C4-2B (cell line): ENCODE measurements around the gene TBC1D22A.

Experiments used
- ZFX ChIP-seq: fragments of 450-650 bp; IDR thresholded peaks from 2 replicates; pipeline ENCODE4 v1.6.1; 2017
- TF ChIP-seq, protein P1 (sequence below): fragments of 450-650 bp; conservative IDR thresholded peaks from 2 replicates; pipeline ENCODE4 v1.5.1; 2017; ENCODE audit warnings: mild to moderate bottlenecking

DNA sequence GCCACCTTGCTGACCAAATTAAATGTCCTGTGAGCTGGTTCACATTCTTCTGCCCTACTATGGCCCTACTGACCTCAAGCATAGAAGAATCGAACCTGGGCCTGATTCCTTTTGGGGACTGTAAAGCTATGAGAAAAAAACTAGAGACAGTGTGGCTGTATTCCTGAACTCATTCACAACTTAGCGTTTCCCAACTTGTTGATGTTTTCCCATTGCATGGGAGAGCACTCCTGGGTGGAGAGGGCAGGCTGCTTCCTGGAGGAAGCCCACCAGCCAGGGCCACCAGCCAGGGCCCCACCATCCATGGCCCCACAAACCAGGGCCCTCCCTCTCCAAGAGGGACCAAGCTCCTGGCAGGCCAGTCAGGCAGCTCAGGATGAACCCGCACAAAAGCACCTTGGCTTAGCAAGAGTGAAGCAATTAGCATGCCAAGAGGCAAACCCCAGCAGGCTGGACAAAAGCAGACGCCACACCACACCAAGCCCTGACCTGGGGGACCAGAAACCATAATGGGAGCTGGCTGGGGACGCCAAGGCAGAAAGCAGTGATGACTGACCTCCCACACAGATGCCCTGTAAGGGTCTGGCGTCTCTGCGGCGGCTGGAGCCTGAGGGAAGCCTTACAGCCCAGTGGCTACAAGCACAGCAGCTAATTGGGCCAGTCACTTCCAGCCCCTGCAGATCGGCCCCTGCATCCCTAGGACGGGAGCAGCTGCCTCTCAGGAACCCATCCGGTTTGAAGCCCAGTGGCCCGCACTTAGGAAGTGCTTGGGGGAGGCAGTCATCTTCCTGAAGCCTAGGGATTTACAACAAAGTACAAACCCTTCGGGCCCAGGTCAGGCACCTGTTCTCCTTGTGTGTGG lies 26.5 kb upstream of the TBC1D22A start:
- TF ChIP-seq, protein P1, sequence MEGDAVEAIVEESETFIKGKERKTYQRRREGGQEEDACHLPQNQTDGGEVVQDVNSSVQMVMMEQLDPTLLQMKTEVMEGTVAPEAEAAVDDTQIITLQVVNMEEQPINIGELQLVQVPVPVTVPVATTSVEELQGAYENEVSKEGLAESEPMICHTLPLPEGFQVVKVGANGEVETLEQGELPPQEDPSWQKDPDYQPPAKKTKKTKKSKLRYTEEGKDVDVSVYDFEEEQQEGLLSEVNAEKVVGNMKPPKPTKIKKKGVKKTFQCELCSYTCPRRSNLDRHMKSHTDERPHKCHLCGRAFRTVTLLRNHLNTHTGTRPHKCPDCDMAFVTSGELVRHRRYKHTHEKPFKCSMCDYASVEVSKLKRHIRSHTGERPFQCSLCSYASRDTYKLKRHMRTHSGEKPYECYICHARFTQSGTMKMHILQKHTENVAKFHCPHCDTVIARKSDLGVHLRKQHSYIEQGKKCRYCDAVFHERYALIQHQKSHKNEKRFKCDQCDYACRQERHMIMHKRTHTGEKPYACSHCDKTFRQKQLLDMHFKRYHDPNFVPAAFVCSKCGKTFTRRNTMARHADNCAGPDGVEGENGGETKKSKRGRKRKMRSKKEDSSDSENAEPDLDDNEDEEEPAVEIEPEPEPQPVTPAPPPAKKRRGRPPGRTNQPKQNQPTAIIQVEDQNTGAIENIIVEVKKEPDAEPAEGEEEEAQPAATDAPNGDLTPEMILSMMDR, result no peak
- TF ChIP-seq ZFX, result no peak
